EH (cell line): ENCODE data around the gene COX4I1.

ENCODE experiments used
- DNase-seq: peaks from one replicate; pipeline ENCODE4 v3.0.0-alpha.2; 2015; ENCODE audit warnings: low read depth

COX4I1 gene

DNA sequence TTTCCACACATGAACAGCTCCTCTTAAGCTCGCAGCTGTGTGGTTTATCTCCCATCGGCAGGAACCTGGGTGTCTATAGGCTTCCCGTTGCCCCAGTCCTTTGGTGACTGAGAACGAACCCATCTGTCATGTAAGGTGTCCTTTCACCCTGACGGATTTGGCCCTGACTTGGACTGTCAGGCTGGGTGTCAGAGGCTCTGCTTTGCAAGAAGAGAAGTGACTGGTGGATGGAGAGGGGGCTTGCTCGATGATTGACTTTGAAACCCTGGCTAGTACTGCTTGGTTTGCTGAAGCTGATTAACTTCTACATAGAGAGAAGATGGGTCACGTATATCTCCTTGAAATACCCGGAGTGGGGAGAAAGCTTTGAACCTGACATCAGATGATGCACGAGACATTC lies 42.9 kb downstream of the COX4I1 start:
- DNase-seq = no peak

DNA sequence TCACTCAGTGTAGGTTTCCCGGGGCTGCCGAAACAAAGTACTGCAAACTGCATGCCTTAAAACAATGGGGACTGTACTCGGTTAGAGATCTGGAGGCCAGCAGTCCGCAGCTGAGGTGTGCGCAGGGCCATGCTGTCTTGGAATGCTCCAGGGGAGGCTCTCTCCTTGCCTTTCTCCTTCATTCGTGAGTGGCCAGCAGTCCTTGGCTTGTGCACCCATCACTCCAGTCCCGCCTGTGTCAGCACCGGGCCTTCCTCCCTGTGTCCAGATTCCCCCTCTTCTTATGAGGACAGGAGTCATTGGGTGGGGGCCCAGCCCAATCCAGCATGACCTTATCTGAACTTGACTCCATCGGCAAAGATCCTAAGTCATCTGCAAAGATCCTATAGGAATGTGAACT lies 43.4 kb downstream of the COX4I1 start:
- no peak for DNase-seq

DNA sequence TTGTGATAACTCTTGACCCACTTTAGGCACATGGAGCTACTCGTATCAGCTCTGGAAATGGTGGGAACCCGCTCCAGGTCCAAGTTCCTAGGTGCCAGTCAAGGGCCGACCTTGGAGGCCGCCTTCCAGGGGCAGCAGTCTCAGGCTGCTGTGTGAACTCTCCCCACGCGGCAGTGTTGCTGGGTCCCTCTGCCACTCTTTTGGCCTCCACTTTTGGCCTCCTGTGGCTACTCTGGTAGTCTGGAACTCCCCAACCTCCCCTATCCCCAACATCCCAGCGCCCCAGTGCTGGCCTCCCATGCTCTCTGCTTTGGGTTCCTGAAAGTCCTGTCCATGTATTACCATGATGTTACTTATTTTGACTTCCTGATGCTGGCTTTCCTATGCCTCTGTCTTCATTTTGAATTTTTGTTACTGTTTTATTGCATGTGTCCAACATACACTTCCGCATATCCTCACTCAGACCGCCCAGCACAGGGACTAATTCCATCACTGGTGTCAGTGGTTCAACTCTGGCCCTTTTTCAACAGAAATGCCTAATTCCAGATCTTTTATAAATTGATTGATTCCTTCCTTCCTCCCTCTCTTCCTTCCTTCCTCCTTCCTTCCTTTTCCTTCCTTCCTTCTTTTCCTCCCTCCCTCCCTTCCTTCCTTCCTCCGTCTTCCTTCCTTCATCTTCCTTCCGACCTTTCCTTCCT lies 44.1 kb downstream of the COX4I1 start:
- DNase-seq = no peak

DNA sequence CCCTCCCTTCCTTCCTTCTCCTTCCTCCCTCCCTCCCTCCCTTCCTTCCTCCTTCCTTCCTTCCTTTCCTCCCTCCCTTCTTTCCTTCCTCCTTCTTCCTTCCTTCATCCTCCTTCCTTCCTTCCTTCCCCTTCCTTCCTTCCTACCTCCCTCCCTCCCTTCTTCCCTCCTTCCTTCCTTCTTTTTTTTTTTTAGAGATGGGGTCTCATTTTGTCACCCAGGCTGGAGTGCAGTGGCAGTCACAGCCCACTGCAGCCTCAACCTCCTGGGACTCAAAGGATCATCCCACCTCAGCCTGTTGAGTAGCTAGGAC lies 44.6 kb downstream of the COX4I1 start:
- no peak for DNase-seq

DNA sequence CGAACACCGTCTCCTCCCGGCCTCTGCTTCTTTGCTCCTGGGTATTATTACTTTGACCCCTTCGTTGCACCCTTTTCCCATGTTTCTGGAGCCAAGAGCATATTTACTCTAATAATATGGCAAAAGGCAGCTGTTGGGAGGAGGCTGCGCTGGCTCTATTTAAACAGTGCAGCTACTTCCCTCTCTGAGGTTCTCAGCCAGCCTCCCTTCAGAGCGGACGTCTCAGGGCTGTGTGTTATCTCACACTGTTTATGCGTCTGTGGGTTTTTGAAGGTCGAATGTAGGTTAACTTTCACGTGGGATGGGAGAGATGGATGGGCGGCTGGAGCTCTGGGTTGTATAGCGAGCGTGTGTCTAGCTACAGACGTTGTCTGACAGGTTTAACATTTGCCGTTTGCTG lies 45.3 kb downstream of the COX4I1 start:
- no peak for DNase-seq

DNA sequence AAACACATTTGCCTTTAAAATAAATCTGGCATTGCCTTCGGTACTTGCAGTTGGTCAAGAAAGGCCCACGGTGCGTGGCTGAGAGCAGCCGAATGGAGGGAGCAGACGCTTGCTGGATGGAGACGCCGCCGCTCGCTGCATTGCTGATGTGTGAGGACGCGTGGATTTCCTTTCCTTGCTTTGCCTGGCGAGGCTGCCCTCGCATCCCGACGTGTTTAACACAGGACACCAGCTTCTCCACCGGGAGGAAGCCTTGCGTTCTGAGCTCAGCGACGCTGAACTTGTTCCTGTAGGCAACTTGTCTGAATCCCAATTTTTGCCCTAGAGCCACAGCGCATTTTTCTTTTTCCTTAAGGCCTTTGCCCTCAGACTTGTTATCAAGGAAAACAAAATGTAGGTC lies 45.8 kb downstream of the COX4I1 start:
- DNase-seq = no peak

DNA sequence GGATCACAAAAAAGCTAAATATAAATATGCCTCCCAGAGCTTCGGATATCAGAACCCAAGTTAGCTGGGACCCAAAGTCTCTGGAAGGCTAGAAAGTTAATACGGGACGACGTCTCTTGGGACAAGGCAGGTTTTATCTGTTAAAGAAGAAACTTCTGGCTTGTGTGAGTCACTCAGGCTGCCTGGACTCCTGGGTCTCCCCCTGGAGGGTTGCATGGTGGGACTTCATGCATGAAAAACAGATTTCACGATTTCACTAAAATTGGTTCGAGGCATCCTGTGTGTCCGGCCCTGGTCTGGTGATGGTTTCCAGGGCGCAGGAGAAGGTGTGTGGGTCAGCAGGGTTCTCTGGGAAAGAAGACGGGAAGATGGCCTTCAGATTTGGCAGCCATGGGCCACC lies 47.0 kb downstream of the COX4I1 start:
- no peak for DNase-seq

DNA sequence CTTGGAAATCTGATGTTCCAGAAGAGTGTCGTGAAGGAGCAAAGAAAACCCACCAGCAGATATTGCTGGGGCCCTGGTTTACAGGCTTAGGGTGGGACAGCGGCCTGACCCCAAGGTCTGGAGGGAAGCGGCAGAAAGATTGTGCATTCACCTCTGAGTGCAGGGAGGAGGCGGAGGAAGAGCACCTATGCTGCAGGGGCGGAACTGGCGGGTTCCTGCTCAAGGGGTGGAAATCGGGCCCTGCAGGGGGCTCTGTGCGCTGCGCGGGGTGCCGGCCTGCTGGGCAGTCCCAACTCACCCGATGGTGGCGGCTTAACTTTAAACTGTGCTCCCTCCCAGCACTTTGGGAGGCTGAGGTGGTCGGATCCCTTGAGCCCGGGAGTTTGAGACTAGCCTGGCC lies 47.5 kb downstream of the COX4I1 start:
- DNase-seq = no peak

DNA sequence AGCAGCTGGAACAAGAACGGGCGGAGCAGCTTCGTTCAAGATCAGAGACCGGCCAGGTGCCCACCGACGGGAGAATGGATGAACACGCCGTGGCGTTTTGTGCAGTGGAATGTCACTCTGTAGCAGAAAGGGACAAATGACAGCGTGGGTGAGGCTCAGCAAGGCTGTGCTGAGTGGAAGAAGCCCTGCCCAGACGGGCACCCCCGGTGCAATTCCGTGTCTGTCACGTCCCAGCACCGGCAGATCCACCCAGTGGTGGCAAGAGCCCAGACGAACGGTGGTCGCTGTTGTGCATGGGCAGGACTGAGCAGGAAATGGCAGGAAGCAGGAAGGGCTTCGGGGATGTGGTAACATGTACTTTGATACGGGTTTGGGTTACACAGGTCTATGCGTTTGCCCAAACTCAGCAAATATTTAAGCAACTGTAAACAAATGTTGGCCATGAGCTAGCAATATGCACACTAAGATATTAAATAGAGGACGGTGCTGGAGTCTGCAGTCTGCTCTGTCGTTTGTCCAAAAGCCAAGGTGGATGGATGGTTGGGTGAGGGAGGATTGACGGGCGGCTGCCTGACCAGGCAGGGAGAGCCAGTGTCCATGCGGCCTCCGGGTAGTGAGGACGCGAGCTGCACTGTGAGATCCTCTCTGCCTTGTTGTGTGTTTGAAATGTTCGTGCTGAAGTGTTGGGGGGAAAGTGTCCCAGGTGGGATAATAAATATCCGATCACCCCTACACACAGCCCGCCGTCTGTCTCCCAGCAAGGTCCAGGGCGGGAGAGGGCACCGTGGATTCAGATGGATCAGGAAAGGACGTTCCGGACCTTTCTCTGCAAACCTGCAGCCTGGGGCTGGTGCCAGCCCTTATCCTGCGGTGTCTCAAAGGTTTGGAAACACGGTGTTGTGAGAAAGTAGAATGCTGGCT lies 48.4 kb downstream of the COX4I1 start:
- no peak for DNase-seq

DNA sequence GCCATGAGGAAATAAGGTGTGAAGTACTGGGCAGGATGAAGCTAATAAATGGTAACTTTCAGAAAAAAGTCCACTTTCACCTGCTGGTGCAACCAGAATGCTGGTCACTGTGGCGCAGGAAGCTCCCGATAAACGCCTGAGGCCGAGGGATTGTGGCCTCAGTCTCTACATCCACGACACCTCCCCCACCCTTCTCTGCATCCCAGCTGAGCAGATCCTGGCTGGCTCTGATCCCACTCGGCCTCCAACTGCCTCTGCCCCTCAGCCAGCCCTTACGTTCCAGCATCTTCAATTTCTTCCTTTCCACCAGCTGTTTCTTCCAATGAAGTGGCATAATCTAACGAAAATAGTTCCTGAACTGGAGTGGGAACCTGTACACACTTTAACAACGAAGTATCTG lies 49.5 kb downstream of the COX4I1 start:
- DNase-seq = no peak

DNA sequence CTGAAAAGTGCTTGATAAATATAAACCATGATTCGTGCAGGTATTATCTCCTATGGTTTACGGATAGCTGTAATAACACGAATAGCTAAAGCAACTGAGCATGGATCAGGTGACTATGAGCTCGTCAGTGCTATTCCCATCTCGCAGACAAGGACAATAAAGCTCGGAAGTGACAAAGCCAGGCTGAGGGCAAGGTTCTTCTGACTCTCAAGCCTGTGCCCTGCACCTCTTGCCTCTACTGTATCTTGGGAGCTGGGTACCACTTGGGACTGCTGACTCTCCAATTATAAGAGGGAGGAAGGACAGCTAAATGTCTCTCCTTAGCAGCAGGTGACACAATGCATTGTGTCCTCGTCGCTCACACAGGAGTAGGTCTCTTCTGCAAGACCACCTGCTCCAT lies 49.9 kb downstream of the COX4I1 start:
- no peak for DNase-seq

DNA sequence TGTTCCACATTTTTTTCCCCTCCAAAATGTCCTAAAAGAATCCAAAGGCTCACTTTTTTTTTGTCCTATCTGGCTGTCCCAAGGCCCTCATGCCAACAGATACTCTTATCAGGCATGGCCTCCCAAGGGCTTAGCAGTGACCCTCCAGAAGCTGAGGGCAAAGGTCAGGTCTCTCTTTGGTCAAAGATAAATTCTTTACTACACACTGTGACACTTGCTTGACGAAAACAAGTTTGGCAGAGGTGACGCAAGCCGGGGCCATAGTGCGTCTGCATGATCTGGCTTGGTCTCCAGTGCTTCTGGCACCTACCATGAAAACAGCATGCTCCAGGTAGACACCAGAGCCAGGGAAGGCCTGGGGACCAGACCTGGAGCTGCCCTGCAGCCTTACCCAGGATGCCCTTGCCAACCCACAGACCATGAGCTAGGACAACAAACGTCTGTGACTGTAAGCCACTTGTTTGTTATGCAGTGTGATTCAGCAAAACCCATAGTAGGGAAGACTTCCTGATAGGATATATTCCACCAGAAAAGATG lies 50.9 kb downstream of the COX4I1 start:
- no peak for DNase-seq

DNA sequence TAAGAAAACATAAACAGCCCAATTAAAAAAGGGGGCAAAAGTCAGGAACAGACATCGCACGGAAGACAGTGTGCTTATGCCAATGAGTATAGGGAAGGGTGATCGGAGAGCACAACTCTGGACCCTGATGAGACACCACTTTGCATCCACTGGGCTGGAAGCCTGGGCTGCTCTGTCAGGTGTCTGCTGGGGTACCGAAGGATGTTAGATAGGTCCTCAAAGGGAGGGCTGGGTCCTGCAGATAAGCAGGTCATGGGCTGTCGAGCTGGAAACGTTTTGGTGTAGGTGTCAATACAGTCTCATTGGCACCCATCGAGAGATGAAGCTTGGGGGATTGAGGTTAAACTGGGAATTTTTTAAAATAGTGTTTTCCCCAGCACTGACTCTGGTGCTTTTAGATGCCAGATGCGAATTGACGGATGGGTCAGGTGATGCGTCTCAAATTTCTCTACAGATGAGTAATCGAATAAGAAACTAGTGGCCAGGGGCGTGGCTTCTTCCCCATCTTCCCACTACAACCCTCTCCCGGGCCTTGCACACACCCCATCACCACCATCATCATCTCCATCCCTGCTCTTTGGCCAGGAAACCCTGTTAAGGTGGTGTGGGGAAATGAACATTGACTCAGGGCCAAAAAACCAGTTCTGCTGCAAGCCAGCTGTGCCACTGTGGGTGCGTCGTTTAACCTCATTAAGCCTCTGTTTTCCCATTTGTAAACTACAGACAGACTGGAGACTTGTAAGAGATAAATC lies 51.7 kb downstream of the COX4I1 start:
- DNase-seq = no peak

DNA sequence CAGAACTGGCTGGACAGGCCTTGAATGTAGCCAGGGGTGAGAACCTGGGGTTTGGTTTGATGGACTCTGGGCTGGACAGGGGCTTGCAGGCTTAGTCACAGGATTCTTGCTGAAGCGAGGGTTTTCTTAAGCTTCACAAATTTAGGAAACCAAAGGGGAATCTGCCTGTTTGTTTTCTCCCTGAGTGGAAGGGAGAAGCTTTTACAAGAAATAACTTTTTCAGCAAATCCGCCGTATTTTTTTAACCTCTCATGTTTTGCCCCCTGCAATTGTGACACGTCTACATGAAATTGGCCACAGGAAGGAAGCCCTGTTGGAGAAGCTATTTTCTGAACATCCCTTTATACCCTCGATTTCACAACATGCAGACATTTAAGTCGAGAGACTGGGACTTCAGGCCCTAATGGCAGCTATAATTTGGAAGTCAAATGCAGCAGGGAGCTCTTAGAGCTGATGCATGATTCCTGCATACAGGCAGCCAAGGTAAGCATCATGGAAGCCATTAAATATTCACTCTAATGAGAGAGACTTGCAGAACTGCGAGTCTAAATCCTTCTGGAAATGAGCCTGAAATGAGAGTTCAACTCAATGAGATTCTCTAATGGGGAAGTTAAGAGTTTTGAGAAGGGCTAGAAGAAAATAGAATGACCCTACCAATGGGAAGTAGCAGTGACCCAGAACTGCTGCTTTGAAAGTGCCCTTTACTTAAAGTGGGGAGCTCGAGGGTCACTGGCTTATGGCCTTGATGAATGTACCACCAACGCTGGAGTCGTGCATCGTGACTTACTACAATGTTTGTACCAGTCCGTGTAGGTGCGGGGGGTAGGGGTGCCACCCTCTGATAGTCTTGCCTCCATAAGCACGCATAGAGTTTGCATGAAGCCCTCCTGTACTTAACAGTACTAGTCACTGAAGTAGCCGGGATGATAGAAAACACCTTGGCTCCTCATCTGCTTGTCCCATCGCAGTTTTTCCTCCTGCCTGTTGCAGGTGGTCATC lies 54.4 kb downstream of the COX4I1 start:
- no peak for DNase-seq

DNA sequence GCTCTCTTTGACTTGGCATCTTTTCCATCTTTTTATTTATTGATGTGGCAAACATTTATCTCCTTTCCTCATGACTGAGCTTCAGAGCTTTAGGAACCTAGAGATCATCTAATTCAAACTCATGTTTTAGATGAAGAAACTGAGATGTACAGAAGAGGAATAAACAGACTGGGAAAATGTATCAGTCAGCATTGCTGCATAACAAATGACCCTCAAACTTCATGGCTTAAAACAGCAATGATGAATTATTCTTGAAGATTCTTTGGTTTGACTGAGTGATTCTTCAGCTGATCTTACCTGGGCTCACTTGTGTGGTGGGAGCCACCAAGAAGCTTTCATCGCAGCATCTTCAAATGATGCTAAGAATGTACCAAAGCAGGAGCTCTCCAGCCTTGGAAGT lies 55.4 kb downstream of the COX4I1 start:
- no peak for DNase-seq

DNA sequence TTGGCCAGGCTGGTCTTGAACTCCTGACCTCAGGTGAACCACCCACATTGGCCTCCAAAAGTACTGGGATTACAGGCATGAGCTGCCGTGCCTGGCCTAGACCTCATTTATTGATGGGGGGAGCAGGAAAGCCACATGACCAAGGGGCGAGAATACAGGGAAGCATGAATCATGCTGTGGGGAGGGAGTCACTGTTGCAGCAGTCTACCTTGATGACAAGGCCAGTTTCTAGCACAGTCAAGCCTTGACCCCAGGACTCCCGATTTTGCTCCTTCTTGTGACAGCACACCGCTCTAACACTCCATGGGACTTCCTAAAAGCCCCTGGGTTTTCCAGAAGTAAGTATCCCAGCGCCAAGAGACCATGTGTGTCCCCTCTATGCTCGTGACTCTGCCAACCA lies 56.6 kb downstream of the COX4I1 start:
- DNase-seq = no peak

DNA sequence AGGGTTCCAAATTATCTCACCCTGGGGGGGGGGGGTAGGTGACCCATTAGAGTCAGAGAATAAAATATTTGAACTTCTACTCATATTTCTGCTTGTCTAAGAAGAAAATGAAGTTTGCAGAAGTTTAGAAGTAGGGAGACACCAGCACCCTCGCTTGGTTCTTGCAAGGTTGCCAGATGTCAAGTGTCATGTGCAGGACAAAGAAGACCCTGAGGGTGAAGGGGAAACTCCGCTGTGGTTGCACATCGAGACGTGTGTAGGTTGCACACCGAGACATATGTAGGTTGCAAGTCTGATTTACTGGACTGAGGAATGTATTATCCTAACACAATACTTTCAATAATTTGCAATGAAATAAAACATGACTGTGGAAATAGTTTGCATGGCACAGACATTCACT lies 57.1 kb downstream of the COX4I1 start:
- DNase-seq = no peak
